Lower leg skin (tissue), 3 donors: Measurements from ENCODE around the gene CDRT4.

ENCODE experiments used
- CTCF ChIP-seq, 3 donors: fragments of 450-650 bp; IDR thresholded peaks; one replicate each; pipeline ENCODE4 v1.5.1; 2016; ENCODE audit warnings: antibody characterized with exemption in 3 of 3, mild to moderate bottlenecking in 3 of 3, moderate library complexity in 2 of 3
- POLR2A ChIP-seq, 2 donors: fragments of 450-650 bp; IDR thresholded peaks; one replicate each; pipeline ENCODE4 v1.6.1; 2016 to 2017; ENCODE audit warnings: antibody characterized with exemption in 2 of 2, mild to moderate bottlenecking in 1 of 2, moderate library complexity in 1 of 2

GRCh38 chr17:15448580-15448956 is 18.9 kb downstream of the CDRT4 start:
- no peak for TF ChIP-seq CTCF (IDR thresholded peaks at IDR 0.05)
- TF ChIP-seq POLR2A (IDR thresholded peaks at IDR 0.05) = no peak
